GM18499 (cell line): ENCODE data around the gene TTL.
A peak's percentile ranks its signal among the peaks of the same experiment; 100 is the strongest.
"Not testable (repeated sequence)": the region's sequence is repeated elsewhere in the genome, so short reads cannot be mapped to it uniquely, and the experiment has no call there.

Experiments used
- ATAC-seq: cut with Tn5 transposase; IDR thresholded peaks from one replicate; pipeline ENCODE4 v1.9.1; 2021; ENCODE audit warnings: moderate number of reproducible peaks; ENCODE audit not compliant: insufficient read depth, unreplicated experiment

Gene TTL

GRCh38 chr2:112516801-112517200 lies 34.8 kb downstream of the TTL start:
- ATAC-seq, result no peak

- no peak for ATAC-seq
Observed at GRCh38 chr2:112518807-112519206, 36.9 kb downstream of the TTL start.

- no peak for ATAC-seq
Observed at GRCh38 chr2:112519506-112519905, 37.5 kb downstream of the TTL start.

- no peak for ATAC-seq
Observed at GRCh38 chr2:112520234-112520783, 38.4 kb downstream of the TTL start.

- ATAC-seq, result no peak
Observed at GRCh38 chr2:112523291-112523777, 41.4 kb downstream of the TTL start.

GRCh38 chr2:112524276-112524675 lies 42.3 kb downstream of the TTL start:
- not testable (repeated sequence) for ATAC-seq

DNA sequence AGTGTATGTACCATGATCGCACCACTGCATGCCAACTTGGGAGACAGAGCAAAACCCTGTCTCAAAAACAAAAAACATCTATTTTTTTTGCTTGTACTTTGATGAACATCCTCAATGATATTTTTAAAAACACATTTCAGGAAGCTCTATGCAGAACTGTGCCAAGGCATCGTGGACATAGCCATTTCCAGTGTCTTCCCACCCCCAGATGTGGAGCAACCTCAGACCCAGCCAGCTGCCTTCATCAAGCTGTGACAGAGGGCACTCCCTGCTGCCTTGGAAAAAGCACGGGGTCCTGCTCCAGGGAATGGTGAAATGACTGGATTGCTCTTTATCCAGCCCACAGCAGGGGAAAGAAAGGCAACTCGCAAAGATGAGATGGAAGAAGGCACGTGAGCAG lies 46.6 kb downstream of the TTL start:
- no peak for ATAC-seq

GRCh38 chr2:112529757-112530156 lies 47.8 kb downstream of the TTL start:
- no peak for ATAC-seq

DNA sequence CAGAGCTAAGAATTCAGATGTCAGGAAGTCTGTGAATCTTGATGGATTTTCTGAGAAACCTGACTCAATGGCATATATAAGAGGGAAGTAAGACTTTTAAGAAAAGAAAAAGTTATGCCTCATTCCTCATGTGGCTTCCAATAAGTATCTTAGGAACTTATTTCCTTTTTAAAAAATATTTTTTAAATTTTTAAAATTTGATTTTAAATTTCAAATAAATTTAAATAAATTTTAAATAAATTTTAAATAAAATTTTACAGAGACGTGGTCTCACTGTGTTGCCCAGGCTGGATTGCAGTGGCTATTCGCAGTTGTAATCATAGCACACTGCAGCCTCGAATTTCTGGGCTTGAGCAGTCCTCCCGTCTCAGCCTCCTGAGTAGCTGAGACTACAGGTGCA lies 48.8 kb downstream of the TTL start:
- ATAC-seq, result no peak

- ATAC-seq, result no peak
Observed at GRCh38 chr2:112534826-112535225, 52.9 kb downstream of the TTL start.

DNA sequence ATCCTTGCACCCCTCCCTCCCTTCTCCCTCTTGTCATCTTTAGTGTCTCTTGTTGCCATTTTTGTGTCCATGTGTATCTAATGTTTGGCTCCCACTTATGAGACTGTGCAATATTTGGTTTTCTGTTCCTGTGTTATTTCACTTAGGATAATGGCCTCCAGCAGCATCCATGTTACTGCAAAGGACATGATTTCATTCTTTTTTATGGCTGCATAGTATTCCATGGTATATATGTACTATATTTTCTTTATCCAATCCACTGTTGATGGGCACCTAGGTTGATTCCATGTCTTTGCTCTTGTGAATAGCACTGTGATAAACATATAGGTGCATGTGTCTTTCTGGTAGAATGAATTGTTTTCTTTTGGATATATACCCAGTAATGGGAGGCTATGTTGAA lies 54.7 kb downstream of the TTL start:
- not testable (repeated sequence) for ATAC-seq

GRCh38 chr2:112539306-112539705 lies 57.4 kb downstream of the TTL start:
- ATAC-seq, result no peak

DNA sequence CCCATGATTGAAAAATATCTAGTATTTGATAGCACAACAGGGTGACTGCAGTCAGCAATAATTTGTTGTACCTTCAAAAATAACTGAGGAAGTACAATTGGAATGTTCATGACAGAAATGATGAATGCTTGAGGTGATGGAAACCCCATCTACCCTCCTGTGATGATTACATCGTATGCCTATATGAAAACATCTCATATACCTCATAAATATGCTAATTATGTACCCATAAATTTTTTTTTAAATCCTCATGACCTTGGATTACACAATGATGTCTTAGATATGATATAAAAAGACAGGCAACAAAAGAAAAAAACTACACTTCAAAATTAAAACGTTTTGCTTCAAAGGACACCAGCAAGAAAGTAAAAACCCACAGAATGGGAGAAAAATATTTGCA lies 59.0 kb downstream of the TTL start:
- ATAC-seq, result no peak

- ATAC-seq, result peak; percentile 26
Observed at GRCh38 chr2:112541315-112542122, 59.6 kb downstream of the TTL start.

GRCh38 chr2:112542123-112542983 lies 60.4 kb downstream of the TTL start, which contains the start of gene POLR1B:
Gene POLR1B (plus strand): TSS chr2:112542465. CDS start chr2:112542495, 30 bp downstream.
- peak; percentile 53 for ATAC-seq

DNA sequence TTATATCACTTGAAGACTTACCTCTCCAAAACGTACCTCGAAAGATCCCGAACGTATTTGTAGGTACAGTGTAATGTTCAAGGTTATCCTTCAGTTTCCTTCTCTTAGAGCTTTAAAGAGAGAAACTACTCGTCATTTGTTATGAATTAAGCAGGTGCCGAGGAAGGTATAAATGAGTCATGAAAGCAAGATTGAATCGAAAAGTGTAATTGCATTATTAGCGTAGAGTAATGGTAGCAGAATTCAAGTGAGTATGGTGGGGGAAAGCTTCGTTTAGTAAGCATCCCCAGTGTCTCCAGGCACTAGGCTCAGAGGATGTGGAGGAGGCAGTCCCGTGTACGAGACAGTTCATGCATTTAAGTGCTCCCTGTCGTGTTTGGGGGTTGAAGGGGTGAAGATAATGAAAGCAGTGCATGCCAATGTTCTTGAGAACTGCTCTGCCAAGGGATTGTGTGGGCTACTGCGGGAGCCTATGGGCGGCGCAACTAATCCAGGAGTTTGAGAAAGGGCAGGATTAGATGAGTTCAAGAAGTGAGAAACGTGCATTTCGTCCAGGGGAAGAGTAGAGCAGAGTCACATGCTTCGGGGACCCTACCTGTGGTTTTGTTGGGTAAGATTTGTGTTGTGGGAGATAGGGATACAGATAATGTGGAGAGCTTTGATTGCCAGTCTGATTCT lies 61.2 kb downstream of the TTL start:
- ATAC-seq, result no peak

DNA sequence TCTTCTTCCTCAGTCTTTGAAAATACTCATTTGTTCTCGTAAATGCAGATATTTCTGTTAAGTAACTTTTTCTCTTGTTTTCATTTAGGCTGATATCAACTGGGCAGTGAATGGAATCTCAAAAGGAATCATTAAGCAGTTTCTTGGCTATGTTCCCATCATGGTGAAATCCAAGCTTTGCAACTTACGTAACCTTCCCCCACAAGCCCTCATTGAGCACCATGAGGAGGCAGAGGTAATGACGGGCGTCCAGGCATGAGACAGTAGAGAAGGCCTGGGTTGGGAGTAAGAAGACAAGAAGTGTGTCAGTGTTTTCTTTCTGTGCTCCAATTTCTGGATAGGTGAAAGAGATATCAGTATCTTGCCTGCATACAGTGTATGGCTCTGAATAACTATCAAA lies 65.4 kb downstream of the TTL start:
- ATAC-seq, result no peak

DNA sequence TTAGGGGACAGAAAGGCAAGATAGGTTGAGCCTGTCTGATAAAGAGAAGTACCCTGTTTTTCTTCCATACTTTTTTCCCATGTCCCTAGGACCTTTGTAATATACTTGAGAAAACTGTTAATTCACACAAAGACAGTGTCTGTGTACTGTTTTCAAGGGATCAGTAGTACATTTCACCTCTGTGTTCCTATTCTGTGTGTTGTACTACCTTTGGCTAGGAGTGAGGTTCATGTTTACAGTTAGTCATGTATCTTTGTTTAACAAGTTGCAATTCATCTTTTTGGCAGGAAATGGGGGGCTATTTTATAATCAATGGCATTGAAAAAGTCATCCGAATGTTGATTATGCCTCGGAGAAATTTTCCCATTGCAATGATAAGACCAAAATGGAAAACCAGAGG lies 67.0 kb downstream of the TTL start:
- ATAC-seq, result no peak

DNA sequence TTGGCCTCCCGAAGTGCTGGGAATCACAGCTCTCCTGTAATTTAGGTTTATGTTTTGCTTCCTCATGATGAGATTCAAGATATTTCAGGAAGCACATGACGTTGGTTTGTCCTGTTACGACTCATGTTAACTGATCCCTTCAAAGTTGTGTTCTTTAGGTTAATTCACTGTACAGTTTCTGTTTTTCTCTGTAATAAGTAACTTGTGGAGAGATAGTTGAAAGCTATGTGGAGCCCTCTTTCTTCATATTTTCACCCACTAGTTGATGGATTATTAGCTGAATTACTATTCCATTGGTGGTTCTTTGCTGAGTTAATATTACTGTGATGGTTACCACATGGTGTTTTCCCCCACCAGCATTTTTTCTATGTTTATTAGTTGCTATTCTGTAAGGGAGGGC lies 84.1 kb downstream of the TTL start:
- no peak for ATAC-seq

- not testable (repeated sequence) for ATAC-seq
Observed at GRCh38 chr2:112566508-112566907, 84.6 kb downstream of the TTL start.
